Adrenal gland (tissue), 12 donors: ENCODE measurements around the gene CASQ1. TPM values are rescaled to one million over a fixed set of nuclear protein-coding genes. Genes with fewer than 3 reads are reported as not detected.
A peak's percentile ranks its signal among the peaks of the same experiment; 100 is the strongest.

Experiments used
- DNase-seq, 7 donors: peaks; one replicate each; pipeline ENCODE4 v3.0.0-alpha.2; 2019 to 2020
- H3K27ac ChIP-seq, 5 donors: fragments of 200-600 bp; sonication (generic) in 4 of 5; 1 replicate in 3 of 5; 2 replicates in 2 of 5; pipeline versions ENCODE4 v1.5.1 to v1.8.0; 2016 to 2020; ENCODE audit warnings: mild to moderate bottlenecking in 1 of 5
- H3K27me3 ChIP-seq: fragments of 200-600 bp; 2 replicates; pipeline ENCODE4 v1.8.0; 2021
- H3K36me3 ChIP-seq, 2 donors: fragments of 200-600 bp; replicated peaks in 1 of 2; 1 replicate in 1 of 2; 2 replicates in 1 of 2; pipeline versions ENCODE4 v1.5.1 to v1.8.0; 2018 to 2022
- H3K4me1 ChIP-seq, 2 donors: fragments of 200-600 bp; replicated peaks in 1 of 2; 1 replicate in 1 of 2; 2 replicates in 1 of 2; pipeline versions ENCODE4 v1.5.1 to v1.8.0; 2018 to 2021
- H3K4me3 ChIP-seq, 4 donors: fragments of 200-600 bp; sonication (generic) in 3 of 4; one replicate each; pipeline ENCODE4 v1.5.1; 2016 to 2018
- H3K9me3 ChIP-seq, 3 donors: fragments of 200-600 bp; sonication (generic) in 1 of 3; replicated peaks in 1 of 3; 1 replicate in 2 of 3; 2 replicates in 1 of 3; pipeline versions ENCODE4 v1.5.1 to v1.8.0; 2016 to 2021
- CTCF ChIP-seq, 6 experiments: fragments of 450-650 bp in 4 of 6; fragments of 200-600 bp in 2 of 6; sonication (generic) in 1 of 6; IDR thresholded peaks; 1 replicate in 5 of 6; 2 replicates in 1 of 6; pipeline versions ENCODE4 v1.5.1 to v1.8.0; 2016 to 2021; ENCODE audit warnings: antibody characterized with exemption in 6 of 6, mild to moderate bottlenecking in 2 of 6, moderate library complexity in 1 of 6
- POLR2A ChIP-seq, 2 donors: fragments of 450-650 bp; IDR thresholded peaks; one replicate each; pipeline ENCODE4 v1.6.1; 2017; ENCODE audit warnings: antibody characterized with exemption in 2 of 2, mild to moderate bottlenecking in 2 of 2, moderate library complexity in 1 of 2
- WGBS, 4 donors: extraction: QIAGEN DNeasy Blood & Tissue Kit in 2 of 4; methylation state at CpG; one replicate each; pipeline versions ENCODE4 v1.1.5 to v1.1.7; 2013 to 2017; 5-methylcytosine and 5-hydroxymethylcytosine counted together
- intact Hi-C, 2 donors: fragments of 100-400 bp; cut with DNase I; formaldehyde crosslinking; loops; one replicate each; pipeline versions ENCODE4 v1.14.1 to v1.15.0; 2022 to 2023
- polyA plus RNA-seq, 3 donors: library from polyadenylated mRNA; stranded (reverse); fragments of 200-250 nt in 2 of 3; fragments of 350-450 nt in 1 of 3; fragmentation: Illumina TruSeq in 1 of 3; extraction: RNeasy Lipid Tissue Mini Kit (QIAGEN cat#74804) in 1 of 3; gene quantifications; one replicate each; pipeline ENCODE4 v1.2.3, GENCODE V29; 2013 to 2014
- total RNA-seq, 9 donors: library from RNA; depleted of rRNA in 4 of 9; stranded (reverse); fragments of >200 nt in 4 of 9; fragments of 120-200 nt in 1 of 9; fragmentation: NEBNext Ultra II Directional in 1 of 9; extraction: Animal tissue kit (Norgen Biotek cat#: 25700) in 1 of 9; gene quantifications; one replicate each; pipeline versions ENCODE4 v1.1.0 to v1.2.4, GENCODE V29; 2013 to 2023
- donor health status: healthy with polysubstance abuse.
- donor health status: Bipolar disorder and iron deficiency.
- donor health status: DM: yes; HTN: yes; CAD: no.
- donor health status: DM: no; HTN: no; CAD: no.
- donor health status: DM: no; HTN: no; CAD: no.
- donor health status: DM: yes; HTN: yes; CAD: no.

Gene CASQ1
- total and polyA plus RNA-seq, 12 donors = 0.11 to 1.6 (median 0.17) TPM; not detected in 7

GRCh38 chr1:160148121-160148520 is 42.3 kb upstream of the CASQ1 start:
- intact Hi-C loops = no loop called here
- no peak for DNase-seq
- Histone ChIP-seq H3K4me3 (no peak overlapping the region), H3K4me1 (peaks cover 0 to 5% of the 10 kb centered on the region in 2 donors), H3K36me3 (no peaks in the 10 kb centered on the region), H3K27me3 (no peaks in the 10 kb centered on the region), H3K27ac (no peak overlapping the region), H3K9me3 (no peaks in the 10 kb centered on the region)
- 87 to 95% (median 92%) methylated on average over 3 of the region's 3 CpGs for WGBS, 4 donors
- no peak for TF ChIP-seq CTCF (IDR thresholded peaks at IDR 0.05)

- H3K4me1 ChIP-seq = peaks cover 0 to 5% of the 10 kb centered on the region in 2 donors
- no peaks in the 10 kb centered on the region for H3K9me3 ChIP-seq
- H3K27ac ChIP-seq = peak overlapping the region in 2 of 5 donors; percentile 29 to 46
- no peaks in the 10 kb centered on the region for H3K27me3 ChIP-seq
- no peak overlapping the region for H3K4me3 ChIP-seq
- no peaks in the 10 kb centered on the region for H3K36me3 ChIP-seq
- DNase-seq = no peak
- TF ChIP-seq POLR2A (IDR thresholded peaks at IDR 0.05) (no peak), CTCF (IDR thresholded peaks at IDR 0.05) (no peak)
- intact Hi-C loops = no loop called here
These were observed 41.1 kb upstream of the CASQ1 start for GRCh38 chr1:160149233-160149632.

GRCh38 chr1:160149716-160150115 is 40.7 kb upstream of the CASQ1 start:
- H3K36me3 ChIP-seq = no peaks in the 10 kb centered on the region
- intact Hi-C loops = no loop called here
- H3K27ac ChIP-seq = peak overlapping the region in 2 of 5 donors; percentile 29 to 46
- no peaks in the 10 kb centered on the region for H3K27me3 ChIP-seq
- peaks cover 0 to 5% of the 10 kb centered on the region in 2 donors for H3K4me1 ChIP-seq
- no peak for TF ChIP-seq CTCF (IDR thresholded peaks at IDR 0.05)
- no peak for TF ChIP-seq POLR2A (IDR thresholded peaks at IDR 0.05)
- 46 to 63% (median 56%) methylated on average over 2 of the region's 2 CpGs for WGBS, 4 donors
- H3K4me3 ChIP-seq = no peak overlapping the region
- peak in 2 of 7 donors; percentile 9 to 16 for DNase-seq
- H3K9me3 ChIP-seq = no peaks in the 10 kb centered on the region

- intact Hi-C loops = no loop called here
- WGBS, 4 donors = 88 to 98% (median 91%) methylated on average over 5 to 6 of the region's 6 CpGs
- Histone ChIP-seq H3K4me3 (no peak within 1 kb of the TSS), H3K4me1 (peaks cover 0 to 5% of the 10 kb centered on the region in 2 donors), H3K27ac (no peak within 1 kb of the TSS), H3K36me3 (no peaks in the 10 kb centered on the region), H3K9me3 (no peaks in the 10 kb centered on the region), H3K27me3 (no peaks in the 10 kb centered on the region)
- no peak for DNase-seq
- TF ChIP-seq POLR2A (IDR thresholded peaks at IDR 0.05) = no peak
- no peak for TF ChIP-seq CTCF (IDR thresholded peaks at IDR 0.05)
These were observed 39.1 kb upstream of the CASQ1 start, which contains the start of gene ATP1A4 for GRCh38 chr1:160151303-160151702. TSS of gene ATP1A4 (plus strand) at chr1:160151603. CDS start at chr1:160152041, 438 bp downstream.
